Neuronal stem cell (in vitro differentiated cells): Measurements from ENCODE around the gene SH2D5.

ENCODE experiments used
- DNase-seq: peaks from one replicate; pipeline ENCODE4 v3.0.0-alpha.2; 2013; ENCODE audit warnings: low spot score
- H2AFZ ChIP-seq: one replicate; pipeline ENCODE4 v1.6.1; 2013; ENCODE audit warnings: mild to moderate bottlenecking, low read length, inconsistent platforms
- H2AK5ac ChIP-seq: 2 replicates; pipeline ENCODE4 v1.6.1; 2013; ENCODE audit warnings: low read depth, mild to moderate bottlenecking, inconsistent platforms, low read length, moderate library complexity, mixed read lengths
- H2BK120ac ChIP-seq: 2 replicates; pipeline ENCODE4 v1.6.1; 2013; ENCODE audit warnings: low read depth, mild to moderate bottlenecking, inconsistent platforms, low read length, moderate library complexity, mixed read lengths
- H2BK12ac ChIP-seq: one replicate; pipeline ENCODE4 v1.6.1; 2013; ENCODE audit warnings: low read length, inconsistent platforms
- H2BK15ac ChIP-seq: 2 replicates; pipeline ENCODE4 v1.6.1; 2013; ENCODE audit warnings: mild to moderate bottlenecking, low read length, inconsistent platforms, mixed read lengths
- H2BK5ac ChIP-seq: one replicate; pipeline ENCODE4 v1.6.1; 2013; ENCODE audit warnings: inconsistent platforms, mild to moderate bottlenecking, low read length, moderate library complexity
- H3K14ac ChIP-seq: one replicate; pipeline ENCODE4 v1.6.1; 2013; ENCODE audit warnings: low read length, inconsistent platforms
- H3K18ac ChIP-seq: 2 replicates; pipeline ENCODE4 v1.6.1; 2013; ENCODE audit warnings: low read length, inconsistent platforms
- H3K23ac ChIP-seq: 2 replicates; pipeline ENCODE4 v1.6.1; 2013; ENCODE audit warnings: low read depth, mild to moderate bottlenecking, mixed read lengths, low read length, inconsistent platforms; ENCODE audit not compliant: poor library complexity
- H3K27ac ChIP-seq: replicated peaks from 3 replicates; pipeline ENCODE4 v1.5.1; 2013; ENCODE audit warnings: low read length, inconsistent platforms
- H3K27me3 ChIP-seq, 3 experiments: 2 replicates each; pipeline ENCODE4 v1.6.1; 2013; ENCODE audit warnings: low read length in 3 of 3, mild to moderate bottlenecking in 2 of 3, inconsistent platforms in 1 of 3, low read depth in 1 of 3, mixed read lengths in 1 of 3, moderate library complexity in 1 of 3; ENCODE audit not compliant: control insufficient read depth in 3 of 3, insufficient read depth in 3 of 3
- H3K36me3 ChIP-seq, 2 donors: replicated peaks in 1 of 2; 2 replicates each; pipeline ENCODE4 v1.6.1; 2013; ENCODE audit warnings: low read length in 2 of 2; ENCODE audit not compliant: control insufficient read depth in 2 of 2, insufficient read depth in 2 of 2
- H3K4ac ChIP-seq: 2 replicates; pipeline ENCODE4 v1.6.1; 2013; ENCODE audit warnings: inconsistent platforms, mild to moderate bottlenecking, low read length, moderate library complexity
- H3K4me1 ChIP-seq, 2 donors: 1 replicate in 1 of 2; 2 replicates in 1 of 2; pipeline ENCODE4 v1.6.1; 2013; ENCODE audit warnings: low read length in 2 of 2, low read depth in 1 of 2; ENCODE audit not compliant: control insufficient read depth in 2 of 2, insufficient read depth in 1 of 2
- H3K4me2 ChIP-seq: one replicate; pipeline ENCODE4 v1.6.1; 2013; ENCODE audit warnings: mild to moderate bottlenecking, low read length, inconsistent platforms; ENCODE audit not compliant: insufficient read depth, poor library complexity, severe bottlenecking
- H3K4me3 ChIP-seq, 2 donors: 2 replicates each; pipeline ENCODE4 v1.5.1; 2013; ENCODE audit warnings: low read length in 2 of 2, mild to moderate bottlenecking in 2 of 2, inconsistent platforms in 1 of 2, moderate library complexity in 1 of 2
- H3K79me1 ChIP-seq: one replicate; pipeline ENCODE4 v1.6.1; 2013; ENCODE audit warnings: low read depth, mild to moderate bottlenecking, inconsistent platforms, low read length, moderate library complexity
- H3K9ac ChIP-seq: one replicate; pipeline ENCODE4 v1.6.1; 2013; ENCODE audit warnings: mild to moderate bottlenecking, low read depth, low read length, inconsistent platforms; ENCODE audit not compliant: poor library complexity
- H3K9me3 ChIP-seq, 2 donors: replicated peaks in 1 of 2; 2 replicates each; pipeline versions ENCODE3 to v1.6.1; 2013; ENCODE audit warnings: low read length in 2 of 2, mild to moderate bottlenecking in 2 of 2, inconsistent platforms in 1 of 2, low read depth in 1 of 2, mixed read lengths in 1 of 2, moderate library complexity in 1 of 2; ENCODE audit not compliant: control insufficient read depth in 2 of 2, insufficient read depth in 1 of 2
- H4K8ac ChIP-seq: one replicate; pipeline ENCODE4 v1.6.1; 2013; ENCODE audit warnings: low read depth, mild to moderate bottlenecking, inconsistent platforms, low read length, moderate library complexity
- H4K91ac ChIP-seq: one replicate; pipeline ENCODE4 v1.6.1; 2013; ENCODE audit warnings: low read length, low read depth, mild to moderate bottlenecking, inconsistent platforms; ENCODE audit not compliant: poor library complexity
- WGBS, 2 donors: extraction: QIAGEN DNeasy Blood & Tissue Kit; methylation state at CpG; one replicate each; pipeline ENCODE4 v1.1.7; 2013; ENCODE audit warnings: missing lambda C conversion rate in 2 of 2, mixed read lengths in 1 of 2; ENCODE audit not compliant: insufficient read length in 2 of 2, insufficient replicate concordance in 1 of 2; ENCODE audit errors: extremely low coverage in 2 of 2; 5-methylcytosine and 5-hydroxymethylcytosine counted together

The SH2D5 gene

GRCh38 chr1:20713440-20713839 is 19.1 kb downstream of the SH2D5 start:
- no peak overlapping the region for H2AFZ ChIP-seq
- H3K14ac ChIP-seq, result no peak overlapping the region
- H3K4me3 ChIP-seq, result no peak overlapping the region
- H3K79me1 ChIP-seq, result peaks cover 2% of the 10 kb centered on the region
- no peak for DNase-seq
- H4K8ac ChIP-seq, result no peak overlapping the region
- no peak overlapping the region for H3K9ac ChIP-seq
- no CpG with 5 or more reads among the region's 6 CpGs for WGBS, 2 donors
- peaks cover 0 to 3% (median 0%) of the 10 kb centered on the region in 3 experiments for H3K27me3 ChIP-seq
- no peak overlapping the region for H2BK120ac ChIP-seq
- no peak overlapping the region for H3K4me2 ChIP-seq
- H2BK15ac ChIP-seq, result no peak overlapping the region
- H3K4ac ChIP-seq, result no peak overlapping the region
- peaks cover 4 to 20% of the 10 kb centered on the region in 2 donors for H3K4me1 ChIP-seq
- no peak overlapping the region for H2AK5ac ChIP-seq
- peaks cover 0 to 2% of the 10 kb centered on the region in 2 donors for H3K36me3 ChIP-seq
- H2BK12ac ChIP-seq, result no peak overlapping the region
- H3K18ac ChIP-seq, result no peak overlapping the region
- H3K9me3 ChIP-seq, result no peaks in the 10 kb centered on the region
- H4K91ac ChIP-seq, result no peak overlapping the region
- H3K27ac ChIP-seq, result no peak overlapping the region
- no peak overlapping the region for H2BK5ac ChIP-seq
- H3K23ac ChIP-seq, result no peak overlapping the region

- H3K14ac ChIP-seq, result peak overlapping the region; percentile 44
- H2BK15ac ChIP-seq, result no peak overlapping the region
- peak overlapping the region; percentile 83 for H2AFZ ChIP-seq
- no peaks in the 10 kb centered on the region for H3K27me3 ChIP-seq
- peak overlapping the region; percentile 16 for H2BK12ac ChIP-seq
- no peaks in the 10 kb centered on the region for H3K79me1 ChIP-seq
- H3K9me3 ChIP-seq, result peaks cover 0 to 2% of the 10 kb centered on the region in 2 donors
- H2AK5ac ChIP-seq, result no peak overlapping the region
- H2BK5ac ChIP-seq, result peak overlapping the region; percentile 39
- peaks cover 0 to 2% of the 10 kb centered on the region in 2 donors for H3K36me3 ChIP-seq
- no peak for DNase-seq
- H3K9ac ChIP-seq, result no peak overlapping the region
- no peak overlapping the region for H4K91ac ChIP-seq
- peak overlapping the region; percentile 57 for H3K23ac ChIP-seq
- H3K4ac ChIP-seq, result peak overlapping the region; percentile 76
- no CpG with 5 or more reads among the region's 6 CpGs for WGBS, 2 donors
- no peak overlapping the region for H4K8ac ChIP-seq
- H3K4me1 ChIP-seq, result peaks cover 2 to 20% of the 10 kb centered on the region in 2 donors
- peak overlapping the region in 1 of 2 donors; percentile 3 for H3K4me3 ChIP-seq
- peak overlapping the region; percentile 35 for H3K18ac ChIP-seq
- H3K4me2 ChIP-seq, result no peak overlapping the region
- H3K27ac ChIP-seq, result no peak overlapping the region
- no peak overlapping the region for H2BK120ac ChIP-seq
These were observed 20.3 kb downstream of the SH2D5 start for GRCh38 chr1:20712215-20712577.

GRCh38 chr1:20711285-20712214 is 21.0 kb downstream of the SH2D5 start:
- Histone ChIP-seq H2BK15ac (no peak overlapping the region), H3K27ac (no peak overlapping the region), H3K4ac (peak overlapping the region; percentile 76), H2AK5ac (peak overlapping the region; percentile 56), H4K91ac (no peak overlapping the region), H3K9me3 (peaks cover 0 to 2% of the 10 kb centered on the region in 2 donors), H2BK12ac (no peak overlapping the region), H2BK120ac (no peak overlapping the region), H3K79me1 (no peaks in the 10 kb centered on the region), H2BK5ac (peak overlapping the region; percentile 39), H3K4me3 (no peak overlapping the region), H3K4me2 (no peak overlapping the region), H3K36me3 (peaks cover 0 to 4% of the 10 kb centered on the region in 2 donors), H3K4me1 (peaks cover 2 to 20% of the 10 kb centered on the region in 2 donors), H3K9ac (no peak overlapping the region), H3K18ac (peak overlapping the region; percentile 48), H3K27me3 (no peaks in the 10 kb centered on the region), H3K23ac (peak overlapping the region; percentile 57), H2AFZ (peak overlapping the region; percentile 83), H4K8ac (no peak overlapping the region), H3K14ac (peak overlapping the region; percentile 44)
- DNase-seq, result no peak
- no CpG with 5 or more reads among the region's 29 CpGs for WGBS, 2 donors
